IPS DF 19.7 (cell line): ENCODE measurements around the gene LHX8.
"Not testable (repeated sequence)": the region's sequence is repeated elsewhere in the genome, so short reads cannot be mapped to it uniquely, and the experiment has no call there.

Experiments used
- DNase-seq: peaks from one replicate; pipeline ENCODE4 v3.0.0-alpha.2; 2013; ENCODE audit warnings: low read depth, low spot score

The LHX8 gene

DNA sequence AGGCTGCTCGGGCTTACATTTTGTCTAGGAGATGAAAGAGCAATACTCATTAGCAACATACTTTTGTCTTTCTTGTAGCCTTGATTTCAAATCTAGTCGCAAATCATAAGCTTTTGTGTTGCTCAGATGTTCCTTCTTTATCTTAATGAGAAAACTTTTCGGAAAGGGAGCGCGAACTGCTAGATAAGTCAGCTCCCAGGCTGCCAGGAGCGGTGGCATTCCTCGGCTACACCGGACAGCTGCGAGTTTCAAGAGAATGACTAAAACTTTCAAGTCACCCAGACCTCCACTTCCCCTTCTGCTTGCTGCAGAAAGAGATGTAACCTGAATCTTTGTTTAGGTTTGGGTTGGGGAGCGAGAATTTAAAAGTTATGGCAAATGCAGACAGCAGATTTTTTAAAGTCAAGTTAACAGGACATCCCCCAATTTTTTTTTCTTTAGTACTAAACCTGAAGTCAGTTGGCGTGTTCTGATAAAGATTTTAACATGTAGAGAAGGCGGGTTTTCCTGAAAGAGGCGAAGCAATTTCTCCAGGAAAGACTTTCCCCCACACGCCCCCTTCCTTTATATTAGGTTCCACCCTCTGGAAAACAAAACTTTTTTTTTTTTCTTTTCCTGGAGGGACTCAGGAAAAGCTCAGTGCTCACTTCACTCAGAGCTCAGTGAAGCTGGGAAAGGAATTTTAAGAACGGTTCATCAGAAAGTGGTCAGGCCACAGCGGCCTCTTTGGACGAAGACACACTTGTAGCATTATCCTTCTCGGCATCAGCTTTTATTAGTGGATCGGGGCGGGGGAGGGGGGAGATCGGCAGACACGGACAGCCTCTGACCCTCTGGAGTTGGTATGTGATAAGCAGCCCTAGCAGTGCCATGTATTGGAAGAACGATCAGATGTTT lies at the start of gene LHX8:
Gene LHX8, plus strand, starts transcription at position 639 of the 897 bp plus-strand sequence. CDS start 2,227 bp downstream, outside the sequence.
- no peak for DNase-seq

DNA sequence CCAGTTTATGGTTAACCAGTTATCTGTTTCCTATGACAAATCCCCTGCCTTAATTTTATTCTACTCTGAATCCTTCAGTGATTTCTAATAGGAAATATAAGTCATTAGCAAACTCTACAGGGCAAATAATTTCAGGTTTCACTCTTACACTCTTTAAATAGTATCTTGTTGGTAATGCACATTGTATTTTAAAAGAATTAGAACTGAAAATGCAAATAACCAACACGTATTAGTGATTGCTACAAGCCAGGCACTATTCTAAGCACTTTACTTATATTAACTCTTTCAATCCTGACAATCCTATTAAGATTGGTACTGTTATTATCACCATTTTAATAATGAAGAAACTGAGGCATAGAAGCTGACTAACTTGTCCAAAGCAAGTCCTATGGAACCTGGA lies 48.3 kb upstream of the LHX8 start:
- DNase-seq, result no peak

DNA sequence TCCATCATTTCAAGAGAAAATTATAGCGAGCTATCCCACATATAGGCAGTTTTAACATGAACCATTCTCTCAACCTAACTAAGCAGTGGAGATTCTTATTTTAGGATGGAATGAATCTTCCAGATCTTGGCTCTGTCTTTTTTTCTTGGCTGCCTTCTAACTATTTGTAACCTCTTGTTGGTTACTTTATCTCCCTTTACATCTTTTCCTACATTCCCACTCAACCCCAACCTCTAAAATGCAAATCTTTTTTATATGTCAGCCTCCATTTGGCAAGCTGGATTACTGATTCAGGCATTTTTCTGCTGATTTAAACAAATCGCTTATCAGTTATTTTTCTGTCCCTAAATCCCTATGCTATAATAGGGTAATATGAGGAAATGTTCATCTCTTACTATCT lies 46.9 kb upstream of the LHX8 start:
- DNase-seq, result no peak

DNA sequence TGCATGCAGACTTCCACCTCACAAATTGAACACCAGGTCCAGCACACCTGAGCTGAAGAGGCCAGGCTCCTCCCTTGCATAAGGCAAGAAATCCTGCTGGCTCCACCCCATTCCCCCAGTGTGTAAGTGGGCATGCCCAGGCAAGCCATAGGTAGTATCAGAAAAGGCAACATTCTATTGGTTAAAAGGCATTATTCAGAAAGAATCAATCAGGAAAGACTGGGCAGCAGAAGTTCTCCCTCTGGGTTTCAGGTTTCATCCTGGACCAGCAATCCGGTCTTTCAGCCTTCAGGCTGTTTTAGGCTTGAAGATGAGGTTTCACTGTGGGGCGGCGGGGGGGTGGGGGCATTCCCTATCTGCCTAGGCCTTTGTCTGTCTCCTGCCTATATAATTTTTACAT lies 42.0 kb upstream of the LHX8 start:
- peak; percentile 74 for DNase-seq

DNA sequence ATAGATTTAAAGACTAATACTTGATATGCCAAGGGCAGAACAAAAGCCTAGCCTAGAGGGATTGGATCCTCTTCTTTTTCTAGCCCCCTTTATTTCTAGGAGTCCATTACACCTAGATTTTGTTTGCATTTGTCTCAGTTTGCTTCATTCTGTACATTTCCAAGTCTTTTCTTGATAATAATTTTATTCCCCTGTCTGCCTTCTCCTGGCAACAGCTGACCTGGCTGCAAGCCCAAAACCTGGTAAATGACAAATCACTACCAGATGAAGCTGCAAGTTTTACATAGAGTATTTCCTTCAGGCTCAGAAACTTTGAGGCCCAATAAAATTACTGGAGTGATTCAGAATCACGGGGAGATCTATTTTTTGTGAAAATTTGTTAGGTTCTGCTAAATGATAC lies 36.5 kb upstream of the LHX8 start:
- no peak for DNase-seq

DNA sequence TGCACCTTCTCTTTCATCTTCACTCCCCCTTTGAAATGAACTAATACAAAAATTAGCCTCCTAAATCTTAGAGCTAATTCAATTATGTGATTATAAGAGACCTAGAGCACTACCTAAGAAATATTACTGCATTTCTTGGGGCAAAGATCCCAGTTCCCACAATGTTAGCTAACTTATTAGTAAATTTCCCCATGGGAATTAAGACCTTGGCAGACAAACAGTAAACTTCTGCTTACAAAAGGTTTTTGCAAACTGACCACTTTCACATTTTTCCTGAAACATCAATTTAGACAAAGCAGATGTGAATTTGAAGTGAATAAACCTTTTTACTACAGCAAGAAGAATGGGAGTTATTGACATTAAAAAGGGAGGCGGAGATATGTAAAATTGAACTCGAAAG lies 34.6 kb upstream of the LHX8 start:
- DNase-seq, result no peak

DNA sequence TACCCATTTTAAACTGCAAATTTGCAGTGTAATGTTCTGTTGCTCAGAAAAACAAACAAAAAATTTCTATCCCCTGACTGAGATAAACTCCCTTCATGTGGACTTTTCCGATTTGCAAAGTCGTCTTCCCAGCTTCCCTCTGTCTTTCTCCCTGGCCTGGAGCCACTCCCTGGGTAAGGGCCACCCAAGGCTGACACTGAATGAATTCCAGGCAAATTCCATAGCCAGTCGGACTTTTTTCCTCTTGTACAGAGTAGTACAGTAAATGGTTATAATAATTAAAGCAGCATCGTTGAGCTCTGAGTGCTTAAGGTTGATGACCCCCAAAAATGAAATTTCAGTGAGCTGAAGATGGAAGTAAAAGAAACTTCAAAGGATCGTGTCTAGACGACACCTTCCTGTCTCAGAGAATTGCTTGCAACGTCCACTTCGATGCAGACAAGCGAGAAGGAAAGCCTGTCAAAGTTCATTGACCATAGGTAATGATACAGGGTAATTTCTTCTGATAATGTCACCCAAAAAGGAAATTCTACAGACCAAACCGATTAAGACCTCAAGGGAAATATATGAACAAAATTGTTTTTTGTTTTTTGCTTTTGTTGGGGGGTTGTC lies 33.6 kb upstream of the LHX8 start:
- no peak for DNase-seq

DNA sequence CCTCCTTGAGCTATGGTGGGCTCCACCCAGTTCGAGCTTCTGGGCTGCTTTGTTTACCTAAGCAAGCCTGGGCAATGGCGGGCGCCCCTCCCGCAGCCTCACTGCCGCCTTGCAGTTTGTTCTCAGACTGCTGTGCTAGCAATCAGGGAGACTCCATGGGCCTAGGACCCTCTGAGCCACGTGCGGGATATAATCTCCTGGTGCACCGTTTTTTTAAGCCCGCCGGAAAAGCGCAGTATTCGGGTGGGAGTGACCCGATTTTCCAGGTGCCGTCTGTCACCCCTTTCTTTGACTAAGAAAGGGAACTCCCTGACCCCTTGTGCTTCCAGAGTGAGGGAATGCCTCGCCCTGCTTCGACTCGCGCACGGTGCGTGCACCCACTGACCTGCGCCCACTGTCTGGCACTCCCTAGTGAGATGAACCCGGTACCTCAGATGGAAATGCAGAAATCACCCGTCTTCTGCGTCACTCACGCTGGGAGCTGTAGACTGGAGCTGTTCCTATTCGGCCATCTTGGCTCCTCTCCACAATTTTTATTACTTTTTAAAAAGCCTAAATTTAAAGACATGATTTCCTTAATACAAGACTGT lies 21.7 kb upstream of the LHX8 start:
- DNase-seq, result not testable (repeated sequence)

DNA sequence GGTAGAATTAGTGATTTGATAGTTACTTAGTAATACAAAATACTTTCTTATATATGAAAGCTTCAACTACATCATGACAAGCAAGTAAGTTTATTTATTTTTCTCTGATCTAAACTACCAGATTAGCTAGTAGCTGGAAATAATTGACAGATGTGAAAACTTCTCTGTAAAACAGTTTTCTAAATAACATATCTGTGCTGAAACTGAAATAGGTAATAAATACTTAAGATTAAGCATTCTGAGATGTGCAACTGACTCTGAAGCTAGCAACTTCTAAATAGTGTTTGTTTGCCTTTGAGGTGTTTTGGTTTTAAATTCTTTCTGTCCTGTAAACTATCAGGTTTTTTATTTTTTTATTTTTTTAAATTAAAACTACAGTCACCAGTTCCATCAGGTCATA lies 18.5 kb upstream of the LHX8 start:
- DNase-seq, result no peak

DNA sequence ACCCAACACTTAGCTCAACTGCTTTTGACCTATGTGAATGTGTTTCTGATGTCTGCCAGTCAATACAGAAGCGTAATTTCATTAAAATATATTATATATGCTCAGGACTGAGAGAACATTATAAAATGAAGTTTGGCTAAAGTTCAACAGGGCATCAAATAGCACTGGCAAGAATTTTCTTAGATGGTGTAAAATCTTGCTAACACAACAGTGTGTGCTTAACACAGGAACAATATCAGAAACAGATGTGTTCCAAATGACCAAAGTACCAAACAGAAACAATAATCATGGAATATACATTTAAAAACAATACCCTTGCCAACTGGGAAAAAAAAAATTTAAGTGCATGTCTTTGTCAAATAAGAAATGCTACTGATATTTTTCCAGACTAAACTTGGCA lies 10.4 kb upstream of the LHX8 start:
- no peak for DNase-seq

DNA sequence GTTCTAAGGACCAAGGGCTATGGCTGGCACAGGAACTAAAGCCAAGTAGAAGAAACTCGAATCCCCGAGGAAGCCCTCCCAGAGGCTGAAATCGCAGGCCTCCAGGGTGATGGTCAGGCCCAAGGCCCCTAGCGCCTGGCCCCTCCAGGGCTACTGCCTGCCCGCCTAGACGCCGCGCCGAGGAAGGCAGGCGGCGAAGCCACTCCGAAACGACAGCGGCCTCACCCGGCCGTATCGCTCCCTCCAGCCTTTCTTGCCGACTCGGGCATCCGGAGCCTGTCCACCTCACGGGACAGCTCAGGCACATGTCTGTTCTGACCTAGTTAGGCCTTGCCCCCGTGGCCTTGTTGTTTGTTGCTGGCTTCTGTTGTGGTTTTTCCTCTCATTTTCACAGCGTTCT lies 9.7 kb upstream of the LHX8 start:
- DNase-seq, result no peak

DNA sequence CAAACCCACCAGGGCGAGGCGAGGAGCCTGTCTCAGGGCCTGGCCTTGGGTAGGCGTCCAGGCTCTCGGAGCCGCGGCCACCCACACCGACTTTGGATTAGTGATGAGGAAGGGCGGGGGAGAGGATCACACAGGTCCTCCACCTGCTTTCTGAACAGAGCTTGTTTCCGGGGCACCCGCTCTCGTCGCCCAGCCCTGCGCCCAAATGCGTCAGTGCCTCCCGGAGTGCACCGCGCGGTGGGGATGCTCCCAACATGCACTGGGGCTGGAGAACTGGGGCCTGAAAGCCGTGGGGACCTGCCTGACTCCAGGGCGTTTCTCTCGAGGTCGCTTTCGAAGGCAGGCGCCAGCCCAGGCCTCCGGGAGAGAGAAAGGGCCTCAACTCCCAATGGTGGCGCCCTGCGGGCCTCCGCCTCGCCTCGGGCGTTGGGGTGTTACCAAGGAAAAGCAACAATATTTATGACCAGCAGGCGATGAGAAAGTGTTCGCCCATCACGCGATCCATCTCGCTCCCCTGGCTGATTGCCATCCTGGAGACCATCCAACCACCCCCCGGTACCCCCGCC lies 8.9 kb upstream of the LHX8 start:
- no peak for DNase-seq

DNA sequence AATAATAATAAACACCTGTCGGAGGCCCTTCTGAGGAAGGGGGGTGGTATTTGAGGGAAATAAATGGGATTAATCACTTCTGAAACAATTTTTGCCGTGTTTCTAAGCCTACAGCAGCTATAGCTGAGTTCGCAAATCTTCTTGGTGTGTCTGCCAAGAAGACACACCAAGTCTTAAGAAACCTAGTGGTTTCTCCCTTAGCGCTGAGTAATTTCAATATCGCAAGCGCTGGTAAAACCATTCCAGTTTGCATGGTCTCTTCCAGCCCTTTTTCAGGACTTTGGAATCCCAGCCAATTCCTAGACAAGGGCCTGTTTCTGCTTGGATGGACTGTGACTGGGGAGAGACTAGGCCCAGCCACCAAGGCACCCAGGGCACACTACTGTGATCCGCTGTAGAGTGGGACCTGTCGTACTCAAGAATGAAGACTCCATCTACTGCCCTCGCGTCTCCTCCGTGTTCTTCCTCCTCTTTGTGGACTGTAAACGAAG lies 7.5 kb upstream of the LHX8 start:
- no peak for DNase-seq

DNA sequence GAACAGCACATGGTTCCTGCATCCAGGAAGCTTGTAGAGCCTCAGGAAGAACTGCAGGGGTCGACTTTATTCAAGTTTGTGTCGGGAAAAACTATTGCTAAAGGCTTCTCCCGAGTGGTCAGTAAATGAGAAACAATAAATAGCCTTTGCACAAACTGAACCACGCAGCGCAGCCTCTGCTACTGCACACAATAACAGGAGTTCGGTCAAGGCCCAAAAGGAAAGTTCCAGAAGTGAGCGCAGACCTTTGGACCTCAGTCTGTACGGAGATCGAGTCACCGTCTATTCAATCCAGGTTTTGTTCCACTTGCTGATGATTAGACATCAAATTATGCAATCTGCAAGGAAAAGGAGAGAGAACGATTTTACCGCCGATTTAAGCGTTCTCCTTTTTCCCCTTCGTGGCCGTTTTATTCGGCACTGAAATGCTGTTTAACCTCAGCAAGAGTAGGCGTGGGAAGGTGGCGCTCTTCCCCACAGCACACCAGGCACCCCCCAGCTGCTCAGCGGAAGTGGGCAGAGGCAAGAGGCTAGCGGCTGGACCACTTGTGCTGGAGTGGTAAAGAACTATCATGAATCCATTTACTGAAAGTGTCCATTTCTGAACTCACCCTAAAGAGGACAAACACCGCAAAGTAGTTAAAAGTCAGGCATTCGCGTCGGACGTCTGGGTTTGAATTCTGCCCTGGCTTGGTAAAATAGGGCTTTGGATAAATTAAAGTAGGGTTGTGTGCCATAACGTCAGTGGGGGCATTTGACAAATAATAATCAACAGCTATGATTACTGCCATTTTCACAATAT lies 6.1 kb upstream of the LHX8 start:
- DNase-seq, result no peak

DNA sequence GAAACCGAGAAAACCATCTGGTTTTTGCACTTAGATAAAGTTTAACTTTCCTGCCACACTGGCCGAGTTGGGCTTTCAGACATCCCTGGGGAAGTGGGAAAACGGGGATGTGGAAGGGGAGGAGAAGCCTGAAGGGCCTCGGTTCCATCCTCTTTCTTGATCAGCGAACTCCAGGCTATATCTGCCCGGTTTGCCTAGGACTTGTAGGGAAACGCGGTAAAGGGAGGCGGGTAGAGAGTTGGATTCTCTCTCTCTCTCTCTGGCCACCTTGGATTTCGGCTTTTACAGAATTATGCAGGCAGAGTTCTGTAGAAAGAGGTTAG lies 4.6 kb upstream of the LHX8 start:
- DNase-seq, result no peak

DNA sequence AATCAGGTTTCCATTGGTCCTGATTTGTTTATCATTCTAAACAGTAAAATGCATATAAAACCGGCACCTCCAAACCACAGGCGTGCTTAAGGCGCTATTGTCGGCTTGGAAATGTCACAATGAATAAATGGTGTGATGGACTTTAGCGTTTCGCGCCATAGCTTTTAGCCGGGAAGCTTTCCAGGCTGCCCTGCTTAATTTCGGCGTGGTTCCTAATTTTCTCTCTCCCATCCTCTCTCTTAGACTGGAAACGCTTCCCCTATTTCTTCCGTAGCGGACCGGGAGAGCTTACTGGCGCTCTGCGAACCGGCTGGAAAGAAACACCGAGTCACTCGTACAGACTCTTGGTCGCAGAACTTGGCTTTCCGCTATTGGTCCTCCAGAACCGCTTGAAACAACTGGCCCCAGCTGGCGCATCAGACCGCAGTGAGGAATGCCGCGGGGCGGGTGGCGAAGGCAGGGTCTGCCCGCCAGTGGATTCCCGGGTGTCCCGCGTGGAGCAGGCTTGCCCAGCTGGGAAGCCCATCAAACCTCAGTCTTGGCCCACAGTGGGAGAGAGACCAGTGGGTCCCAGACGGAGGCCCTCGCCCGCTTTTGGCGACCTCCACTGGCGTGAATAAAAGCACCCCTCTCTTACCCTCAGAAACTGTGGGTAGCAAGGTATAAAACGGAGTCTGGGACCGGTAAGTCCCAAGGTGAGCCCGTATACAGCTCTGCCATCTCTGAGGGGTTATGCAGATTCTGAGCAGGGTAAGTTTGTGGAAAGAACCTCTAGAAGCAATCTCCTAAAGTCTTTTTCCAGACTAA lies 4.0 kb upstream of the LHX8 start:
- DNase-seq, result no peak

DNA sequence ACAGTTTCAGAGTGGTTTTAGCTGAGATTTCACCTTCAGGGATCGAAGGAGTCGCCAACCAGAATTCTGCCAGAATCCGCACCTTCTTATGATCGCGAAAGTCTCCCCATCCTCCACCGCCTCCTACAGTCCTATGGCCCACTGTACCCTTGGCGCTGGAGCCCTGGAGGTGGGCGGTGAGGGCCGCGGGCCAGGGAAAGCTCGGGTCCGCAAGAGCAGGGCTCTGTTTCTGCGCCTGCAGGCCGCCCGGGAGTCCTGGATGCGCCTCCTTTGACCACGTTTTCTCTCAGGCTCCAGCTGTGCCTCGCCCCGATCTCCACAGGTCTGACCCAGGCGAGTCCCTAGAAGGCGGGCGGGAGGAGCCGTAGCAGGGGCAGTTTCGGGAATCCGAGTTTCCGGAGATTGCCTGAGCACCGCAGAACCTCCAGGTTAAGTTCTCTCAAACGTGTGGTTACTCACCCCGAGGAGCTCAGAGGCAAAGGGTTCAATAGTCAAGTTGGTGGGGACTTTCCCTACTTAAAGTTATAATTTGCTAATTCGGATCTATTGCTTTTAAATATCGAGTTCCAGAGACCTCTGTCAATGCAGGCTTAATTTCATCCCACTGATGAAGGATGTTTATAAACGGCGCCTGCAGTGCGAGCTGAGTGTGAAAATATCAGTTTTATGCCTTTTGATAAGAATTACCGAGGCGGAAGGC lies 3.2 kb upstream of the LHX8 start:
- no peak for DNase-seq

DNA sequence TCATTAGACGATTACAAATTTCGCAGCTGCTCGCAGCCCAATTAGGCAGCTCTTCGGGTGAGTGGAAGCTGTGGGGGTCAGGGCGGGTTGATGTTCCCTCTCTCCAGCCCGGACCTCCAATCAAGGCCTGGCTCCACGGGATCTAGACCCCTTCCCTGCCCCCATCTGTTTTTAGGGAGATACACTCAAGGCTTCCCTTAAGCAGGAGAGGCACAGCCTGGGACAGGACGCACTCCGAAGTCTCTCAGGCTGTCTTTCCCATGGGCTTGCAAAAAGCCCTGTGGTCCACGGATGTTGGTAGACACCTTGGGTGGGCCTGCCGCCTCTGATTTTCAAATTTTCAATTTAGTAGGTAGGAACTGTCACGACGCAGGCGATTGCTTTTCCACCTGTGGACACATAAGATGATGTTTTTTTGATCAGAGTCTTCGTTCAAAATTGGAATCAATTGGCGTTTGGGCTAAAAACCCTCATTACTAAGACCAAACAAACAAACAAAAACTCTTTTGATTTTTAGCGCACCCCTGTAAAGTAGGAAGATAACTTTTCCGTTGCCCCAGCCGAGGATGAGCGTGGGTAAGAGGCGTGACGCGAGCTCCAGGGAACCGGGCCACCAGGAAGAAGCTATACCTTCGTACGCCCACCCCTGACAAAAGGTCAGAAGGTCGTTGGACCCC lies 2.5 kb upstream of the LHX8 start:
- no peak for DNase-seq

DNA sequence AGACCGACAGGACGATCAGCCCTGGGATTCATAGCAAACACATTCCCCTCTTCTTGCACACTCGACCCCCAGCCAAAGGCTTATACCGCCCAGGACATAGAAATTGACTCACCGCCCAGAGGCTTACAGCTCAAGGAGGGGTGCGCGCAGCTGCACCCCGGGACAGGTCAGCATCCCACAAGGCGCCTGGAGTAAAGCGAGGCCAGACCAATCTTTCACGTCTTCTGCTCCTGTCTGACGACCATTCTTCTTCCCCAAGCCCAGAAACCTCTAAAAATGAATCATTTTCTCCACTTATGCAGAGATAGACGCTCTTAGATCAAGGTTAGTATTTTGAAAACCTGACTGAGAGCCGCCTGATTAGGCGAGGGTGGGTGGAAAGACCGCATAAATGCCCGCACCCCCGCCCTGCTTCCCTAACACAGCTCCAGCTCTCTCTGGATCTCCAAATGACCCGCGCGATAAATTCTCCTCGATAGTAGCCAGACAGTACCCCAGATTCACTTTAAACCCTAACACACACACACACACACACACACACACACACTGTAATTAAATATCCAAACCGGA lies 1.9 kb upstream of the LHX8 start:
- no peak for DNase-seq
